Activated naive CD8-positive, alpha-beta T cell treated with anti-CD3 and anti-CD28 coated beads, Interleukin-2, amount 10 ng/mL, durations not matched to agents 7 days and 5 days (primary cell): ENCODE data around the gene LUC7L. TPM values are rescaled to one million over a fixed set of nuclear protein-coding genes. Genes with fewer than 3 reads are reported as not detected.

ENCODE experiments used
- ATAC-seq: fragments of 150-1000 bp; cut with Tn5 transposase; one replicate; pipeline ENCODE4 v1.10.0; 2021; ENCODE audit warnings: low read depth, moderate library complexity
- POLR2A ChIA-PET: fragments of 350-600 bp; sonication (Branson Sonifier 250); formaldehyde crosslinking; loops from one replicate; lab custom pipeline; 2021; ENCODE audit warnings: antibody characterized with exemption; lab: Charles Lee
- DNase-seq: peaks from one replicate; pipeline ENCODE4 v3.0.0; 2021
- H3K27ac Mint-ChIP-seq: one replicate; pipeline ENCODE4 v1.8.0; 2022; ENCODE audit warnings: mild to moderate bottlenecking, mixed read lengths
- H3K27me3 Mint-ChIP-seq: one replicate; pipeline ENCODE4 v1.8.0; 2022; ENCODE audit warnings: mild to moderate bottlenecking, moderate library complexity, mixed read lengths
- H3K36me3 Mint-ChIP-seq: one replicate; pipeline ENCODE4 v1.8.0; 2021; ENCODE audit warnings: mild to moderate bottlenecking, mixed read lengths
- H3K4me1 Mint-ChIP-seq: one replicate; pipeline ENCODE4 v1.8.0; 2021; ENCODE audit warnings: mixed read lengths
- H3K4me3 Mint-ChIP-seq: one replicate; pipeline ENCODE4 v1.8.0; 2022; ENCODE audit warnings: mild to moderate bottlenecking, moderate library complexity, mixed read lengths
- H3K9me3 Mint-ChIP-seq: one replicate; pipeline ENCODE4 v1.8.0; 2021; ENCODE audit warnings: mixed read lengths
- total RNA-seq, 2 experiments: library from RNA; stranded (reverse); gene quantifications; one replicate each; pipeline ENCODE4 v1.2.3, GENCODE V29; 2021

LUC7L gene
- total RNA-seq, 2 experiments from 2014 or later = 83.8 to 86.2 TPM

DNA sequence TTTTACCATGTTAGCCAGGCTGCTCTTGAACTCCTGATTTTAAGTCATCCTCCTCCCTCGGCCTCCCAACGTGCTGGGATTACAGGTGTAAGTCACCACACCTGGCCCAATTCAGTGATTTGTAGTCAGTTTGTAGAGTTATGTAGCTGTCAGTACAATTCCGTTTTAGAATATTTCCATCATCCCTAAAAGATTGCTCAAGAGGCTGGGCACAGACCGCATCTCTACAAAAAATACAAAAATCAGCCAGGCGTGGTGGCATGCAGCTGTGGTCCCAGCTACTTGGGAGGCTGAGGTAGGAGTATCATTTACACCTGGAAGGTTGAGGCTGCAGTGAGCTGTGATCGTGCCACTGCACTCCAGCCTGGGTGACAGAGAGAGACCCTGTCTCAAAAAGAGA lies 25.9 kb upstream of the LUC7L start:
- POLR2A ChIA-PET = no interaction called here
- Mint-ChIP-seq H3K4me3 (no peak overlapping the region), H3K9me3 (no peaks in the 10 kb centered on the region), H3K27me3 (no peaks in the 10 kb centered on the region), H3K4me1 (peaks cover 25% of the 10 kb centered on the region), H3K36me3 (peaks cover 3% of the 10 kb centered on the region), H3K27ac (no peak overlapping the region)
- ATAC-seq (no peak), DNase-seq (no peak)

DNA sequence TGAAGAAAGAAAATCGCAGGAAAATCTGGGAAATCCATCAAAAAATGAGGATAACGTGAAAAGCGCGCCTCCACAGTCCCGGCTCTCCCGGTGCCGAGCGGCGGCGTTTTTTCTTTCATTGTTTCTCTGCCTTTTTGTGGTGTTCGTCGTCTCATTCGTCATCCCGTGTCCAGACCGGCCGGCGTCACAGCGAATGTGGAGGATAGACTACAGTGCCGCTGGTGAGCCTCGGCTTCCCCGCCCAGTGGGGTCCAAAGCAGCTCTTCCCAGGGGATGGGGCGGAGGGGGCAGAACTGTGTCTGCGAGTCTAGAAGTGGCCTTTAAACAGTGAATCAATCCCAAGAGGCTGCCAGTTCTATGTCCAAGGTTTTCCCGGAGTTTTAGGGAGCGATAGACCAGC lies 25.2 kb upstream of the LUC7L start:
- Mint-ChIP-seq H3K27ac (peak overlapping the region; percentile 13), H3K4me3 (no peak overlapping the region), H3K9me3 (no peaks in the 10 kb centered on the region), H3K36me3 (peaks cover 3% of the 10 kb centered on the region), H3K4me1 (peaks cover 26% of the 10 kb centered on the region), H3K27me3 (no peaks in the 10 kb centered on the region)
- DNase-seq (no peak), ATAC-seq (no peak)
- POLR2A ChIA-PET = interaction anchor here (0.6 to 2.2 kb wide), 3 partner anchors 19 to 98 kb away, joined by 4 to 12 read pairs (median 6); partner anchors contain the start of gene FAM234A

DNA sequence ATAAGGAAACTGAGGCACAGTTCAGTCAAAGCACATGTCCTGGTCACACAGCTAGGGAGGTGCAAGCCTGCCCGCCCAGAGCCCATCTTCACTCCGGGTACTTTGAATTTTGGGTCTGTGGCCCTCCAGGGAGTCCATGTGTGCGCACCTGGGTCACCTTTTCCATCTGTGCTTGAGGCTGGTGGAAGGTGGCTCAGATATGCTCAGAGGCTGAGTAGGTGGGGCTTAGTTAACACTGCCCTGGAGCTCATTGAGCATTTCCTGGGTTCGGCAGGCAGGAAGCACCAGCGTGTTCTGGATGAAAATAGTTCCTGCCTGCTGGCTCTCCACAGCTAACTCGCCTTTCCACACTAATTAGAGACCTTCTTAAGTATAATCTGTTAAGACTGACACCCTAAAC lies 24.6 kb upstream of the LUC7L start:
- no peak for DNase-seq
- peak overlapping the region; percentile 56 for H3K4me3 Mint-ChIP-seq
- POLR2A ChIA-PET = interaction anchor here (0.6 to 2.2 kb wide), 3 partner anchors 19 to 98 kb away, joined by 4 to 12 read pairs (median 6); partner anchors contain the start of gene FAM234A

DNA sequence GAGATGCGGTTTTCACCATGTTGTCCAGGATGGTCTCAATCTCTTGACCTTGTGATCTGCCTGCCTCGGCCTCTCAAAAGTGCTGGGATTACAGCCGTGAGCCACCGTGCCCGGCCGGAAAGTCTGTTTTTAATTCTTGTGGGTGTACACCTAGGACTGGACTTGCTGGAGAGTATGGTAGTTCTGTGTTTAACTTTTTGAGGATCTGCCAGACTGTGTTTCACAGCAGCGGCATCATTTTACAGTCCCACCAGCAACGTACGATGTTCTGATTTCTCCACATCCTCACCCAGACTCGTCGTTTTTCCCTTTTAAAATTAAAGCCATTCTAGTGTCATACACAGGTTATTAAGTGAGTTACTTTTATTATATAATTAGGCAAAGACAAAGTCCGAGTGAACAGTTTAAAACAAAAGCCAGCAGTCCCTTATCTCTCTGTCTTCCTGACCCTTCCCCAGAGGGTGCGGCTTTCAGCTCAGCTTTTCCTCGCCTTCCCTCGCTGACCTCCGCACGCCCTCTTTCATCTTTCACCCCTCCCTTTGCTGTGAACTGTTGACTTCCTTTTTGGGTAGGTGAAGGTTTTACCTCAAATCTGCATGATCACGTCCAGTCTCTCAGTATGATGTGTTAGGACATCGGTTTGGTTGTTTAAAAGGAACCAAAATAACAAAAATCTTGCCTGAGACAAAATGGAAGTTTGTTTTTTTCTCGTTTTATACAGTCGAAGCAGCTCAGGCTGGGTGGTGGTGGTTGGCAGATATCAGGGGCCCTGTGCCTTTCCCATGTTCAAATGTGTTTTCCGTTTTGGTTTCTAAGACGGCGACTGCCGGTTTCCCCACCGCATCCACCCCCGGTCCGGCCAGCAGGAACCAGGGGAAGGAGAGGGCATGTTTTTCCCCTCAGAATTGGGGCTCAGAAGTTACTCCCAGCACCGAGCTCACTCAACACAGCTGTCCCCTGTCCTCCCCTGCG lies 23.4 kb upstream of the LUC7L start:
- POLR2A ChIA-PET = interaction anchor here (2.2 kb wide), 1 partner anchor 17 kb away, joined by 12 read pairs; the partner anchor contains the start of gene FAM234A
- no peaks in the 10 kb centered on the region for H3K27me3 Mint-ChIP-seq
- H3K4me1 Mint-ChIP-seq = peaks cover 26% of the 10 kb centered on the region
- H3K4me3 Mint-ChIP-seq = peak overlapping the region; percentile 87
- DNase-seq = no peak
- H3K27ac Mint-ChIP-seq = peak overlapping the region; percentile 89
- H3K9me3 Mint-ChIP-seq = no peaks in the 10 kb centered on the region
- peaks cover 3% of the 10 kb centered on the region for H3K36me3 Mint-ChIP-seq
- peak; percentile 73 for ATAC-seq

More for the DNA sequence above, 24.6 kb upstream of the LUC7L start:
- peaks cover 26% of the 10 kb centered on the region for H3K4me1 Mint-ChIP-seq
- H3K27ac Mint-ChIP-seq = no peak overlapping the region
- H3K27me3 Mint-ChIP-seq = no peaks in the 10 kb centered on the region
- peak; percentile 71 for ATAC-seq
- no peaks in the 10 kb centered on the region for H3K9me3 Mint-ChIP-seq
- H3K36me3 Mint-ChIP-seq = peaks cover 3% of the 10 kb centered on the region

DNA sequence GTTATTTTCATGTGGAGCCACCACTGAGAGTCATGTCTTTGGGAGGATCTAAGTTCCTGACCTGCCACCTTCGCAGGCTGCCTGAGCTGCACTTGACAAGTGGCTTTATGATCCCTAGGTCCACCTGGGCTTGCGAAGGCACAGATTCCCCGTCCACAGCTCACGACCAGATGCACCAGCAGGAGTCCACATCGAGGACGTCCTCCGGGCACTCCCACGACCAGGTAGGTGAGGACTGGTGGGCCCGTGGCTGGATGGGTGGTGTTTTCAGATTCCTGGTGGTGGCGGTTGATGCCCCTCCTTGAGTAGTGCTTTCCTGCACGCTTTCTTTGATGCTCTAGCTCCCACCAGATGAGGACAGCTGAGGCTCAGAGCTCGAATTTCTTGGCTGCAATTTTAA lies 20.2 kb upstream of the LUC7L start:
- H3K4me1 Mint-ChIP-seq = peaks cover 22% of the 10 kb centered on the region
- POLR2A ChIA-PET = no interaction called here
- no peaks in the 10 kb centered on the region for H3K36me3 Mint-ChIP-seq
- H3K9me3 Mint-ChIP-seq = no peaks in the 10 kb centered on the region
- no peak overlapping the region for H3K27ac Mint-ChIP-seq
- no peaks in the 10 kb centered on the region for H3K27me3 Mint-ChIP-seq
- H3K4me3 Mint-ChIP-seq = no peak overlapping the region
- ATAC-seq (no peak), DNase-seq (no peak)

DNA sequence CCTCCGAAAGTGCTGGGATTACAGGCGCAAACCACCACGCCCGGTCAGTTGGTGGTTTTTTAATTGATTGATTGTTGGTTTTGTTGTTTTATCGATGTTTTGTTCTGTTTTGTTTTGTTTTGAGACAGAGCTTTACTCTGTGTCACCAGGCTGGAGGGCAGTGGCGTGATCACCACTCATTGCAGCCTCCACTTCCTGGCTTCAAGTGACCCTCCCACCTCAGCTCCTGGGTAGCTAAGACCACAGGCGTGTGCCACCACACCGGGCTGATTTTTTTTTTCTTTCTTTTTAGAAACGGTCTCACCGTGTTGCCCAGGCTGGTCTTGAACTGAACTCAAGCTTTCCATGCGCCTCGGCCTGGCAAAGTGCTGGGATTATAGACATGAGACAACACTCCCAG lies 17.8 kb upstream of the LUC7L start:
- POLR2A ChIA-PET = no interaction called here
- ATAC-seq = no peak
- Mint-ChIP-seq H3K27ac (no peak overlapping the region), H3K27me3 (no peaks in the 10 kb centered on the region), H3K36me3 (no peaks in the 10 kb centered on the region), H3K9me3 (no peaks in the 10 kb centered on the region), H3K4me1 (peaks cover 5% of the 10 kb centered on the region), H3K4me3 (no peak overlapping the region)
- no peak for DNase-seq

DNA sequence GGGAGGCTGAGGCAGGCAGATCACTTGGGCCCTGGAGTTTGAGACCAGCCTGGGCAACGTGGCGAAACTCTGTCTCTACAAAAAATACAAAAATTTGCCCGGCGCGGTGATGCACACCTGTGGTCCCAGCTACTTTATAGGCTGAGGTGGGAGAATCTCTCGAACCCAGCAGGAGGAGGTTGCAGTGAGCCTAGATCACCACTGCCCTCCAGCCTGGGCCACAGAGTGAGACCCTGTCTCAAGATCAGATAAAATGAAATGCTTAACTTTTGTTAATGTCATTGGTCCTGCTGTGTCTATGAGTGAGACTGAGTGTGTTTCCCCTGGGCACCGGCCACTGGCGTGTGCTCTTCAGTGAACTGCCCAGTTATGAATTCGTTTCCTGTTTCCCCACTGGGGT lies 15.9 kb upstream of the LUC7L start:
- no peaks in the 10 kb centered on the region for H3K36me3 Mint-ChIP-seq
- no peaks in the 10 kb centered on the region for H3K4me1 Mint-ChIP-seq
- no peak overlapping the region for H3K27ac Mint-ChIP-seq
- H3K9me3 Mint-ChIP-seq = no peaks in the 10 kb centered on the region
- no peaks in the 10 kb centered on the region for H3K27me3 Mint-ChIP-seq
- DNase-seq = no peak
- no peak overlapping the region for H3K4me3 Mint-ChIP-seq
- POLR2A ChIA-PET = no interaction called here
- no peak for ATAC-seq

DNA sequence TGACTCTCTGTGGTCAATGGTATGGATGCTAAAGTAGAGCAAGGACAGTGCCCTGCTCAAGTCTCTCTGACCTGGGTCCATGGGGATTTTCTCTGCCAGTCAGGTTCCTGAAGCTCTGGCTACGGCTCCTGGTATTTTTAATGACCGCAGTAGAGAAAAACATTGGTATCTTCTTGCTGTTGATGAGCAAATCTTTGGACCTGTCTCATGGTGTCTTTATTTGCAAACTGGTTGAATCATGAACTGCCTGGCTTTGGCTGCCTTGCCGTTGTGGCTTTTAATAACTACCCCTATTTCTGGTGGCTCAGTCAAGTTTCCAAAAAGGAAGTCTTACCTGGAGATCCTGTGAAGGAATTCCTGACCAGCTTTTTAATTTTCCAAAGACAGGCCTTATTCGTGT lies 14.1 kb upstream of the LUC7L start:
- ATAC-seq (no peak), DNase-seq (no peak)
- no peak overlapping the region for H3K27ac Mint-ChIP-seq
- no peaks in the 10 kb centered on the region for H3K36me3 Mint-ChIP-seq
- H3K4me1 Mint-ChIP-seq = peaks cover 3% of the 10 kb centered on the region
- no peaks in the 10 kb centered on the region for H3K27me3 Mint-ChIP-seq
- H3K4me3 Mint-ChIP-seq = no peak overlapping the region
- POLR2A ChIA-PET = interaction anchor here (1.8 kb wide), 1 partner anchor 15 kb away, joined by 10 read pairs; the partner anchor contains the start of gene LUC7L
- no peaks in the 10 kb centered on the region for H3K9me3 Mint-ChIP-seq

DNA sequence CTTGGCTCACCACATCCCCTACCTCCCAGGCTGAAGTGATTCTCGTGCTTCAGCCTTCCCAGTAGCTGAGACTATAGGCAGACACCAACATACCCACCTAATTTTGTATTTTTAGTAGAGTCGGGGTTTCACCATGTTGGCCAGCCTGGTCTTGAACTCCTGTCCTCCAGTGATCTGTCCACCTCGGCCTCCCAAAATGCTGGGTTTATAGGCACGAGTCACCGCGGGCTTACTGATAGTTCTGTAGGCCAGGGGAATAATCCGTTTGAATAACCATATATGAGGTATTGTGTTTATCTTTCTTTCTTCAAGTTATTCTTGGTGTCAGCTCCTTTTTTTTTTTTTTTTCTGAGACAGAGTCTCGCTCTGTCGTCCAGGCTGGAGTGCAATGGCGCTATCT lies 13.0 kb upstream of the LUC7L start:
- no peak overlapping the region for H3K27ac Mint-ChIP-seq
- POLR2A ChIA-PET = interaction anchor here (0.5 to 1.8 kb wide), 2 partner anchors 13 to 42 kb away, joined by 5 to 10 read pairs; partner anchors contain the start of gene LUC7L
- no peak overlapping the region for H3K4me3 Mint-ChIP-seq

DNA sequence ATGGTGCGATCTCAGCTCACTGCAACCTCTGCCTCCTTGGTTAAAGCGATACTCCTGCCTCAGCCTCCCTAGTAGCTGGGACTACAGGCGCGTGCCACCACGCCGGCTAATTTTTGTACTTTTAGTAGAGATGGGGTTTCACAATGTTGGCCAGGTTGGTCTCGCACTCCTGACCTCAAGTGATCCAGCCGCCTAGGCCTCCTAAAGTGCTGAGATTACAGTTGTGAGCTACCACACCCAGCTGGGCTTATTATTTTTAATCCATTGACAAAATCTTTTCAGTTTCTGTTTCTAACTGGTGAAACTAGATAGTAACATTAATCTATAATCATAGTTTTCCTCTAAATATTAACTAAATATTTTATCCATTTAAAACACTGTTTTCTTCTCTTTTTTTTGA lies 11.3 kb upstream of the LUC7L start:
- POLR2A ChIA-PET = interaction anchor here (0.6 kb wide), 1 partner anchor 20 kb away, joined by 5 read pairs; no protein-coding TSS in a partner anchor
- Mint-ChIP-seq H3K9me3 (no peaks in the 10 kb centered on the region), H3K27me3 (peaks cover 2% of the 10 kb centered on the region), H3K4me3 (no peak overlapping the region), H3K27ac (no peak overlapping the region), H3K36me3 (peaks cover 1% of the 10 kb centered on the region), H3K4me1 (peaks cover 4% of the 10 kb centered on the region)
- DNase-seq (no peak), ATAC-seq (no peak)

More for the DNA sequence above, 13.0 kb upstream of the LUC7L start:
- Mint-ChIP-seq H3K36me3 (no peaks in the 10 kb centered on the region), H3K4me1 (peaks cover 3% of the 10 kb centered on the region), H3K27me3 (peaks cover 2% of the 10 kb centered on the region), H3K9me3 (no peaks in the 10 kb centered on the region)
- DNase-seq (no peak), ATAC-seq (no peak)

DNA sequence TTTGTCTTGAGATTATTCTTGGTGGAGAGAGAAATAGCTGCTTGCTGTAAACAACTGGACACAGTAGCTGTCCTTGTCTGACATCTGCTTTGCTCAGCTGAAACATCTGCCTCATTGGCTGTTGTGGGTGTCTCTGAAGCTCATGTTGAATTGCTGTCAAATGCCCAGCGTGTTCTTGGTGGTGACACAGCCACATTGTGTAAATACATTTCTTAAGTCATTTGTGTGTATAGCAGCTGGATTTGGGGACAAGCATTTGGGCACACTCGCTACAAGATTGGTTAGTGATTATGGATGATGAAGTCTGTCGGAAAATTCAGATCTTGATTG lies 10.7 kb upstream of the LUC7L start:
- Mint-ChIP-seq H3K4me3 (no peak overlapping the region), H3K27ac (no peak overlapping the region), H3K9me3 (no peaks in the 10 kb centered on the region), H3K36me3 (peaks cover 1% of the 10 kb centered on the region), H3K27me3 (peaks cover 2% of the 10 kb centered on the region), H3K4me1 (peaks cover 10% of the 10 kb centered on the region)
- ATAC-seq = no peak
- POLR2A ChIA-PET = interaction anchor here (0.6 kb wide), 1 partner anchor 19 kb away, joined by 5 read pairs; no protein-coding TSS in a partner anchor
- DNase-seq = no peak

DNA sequence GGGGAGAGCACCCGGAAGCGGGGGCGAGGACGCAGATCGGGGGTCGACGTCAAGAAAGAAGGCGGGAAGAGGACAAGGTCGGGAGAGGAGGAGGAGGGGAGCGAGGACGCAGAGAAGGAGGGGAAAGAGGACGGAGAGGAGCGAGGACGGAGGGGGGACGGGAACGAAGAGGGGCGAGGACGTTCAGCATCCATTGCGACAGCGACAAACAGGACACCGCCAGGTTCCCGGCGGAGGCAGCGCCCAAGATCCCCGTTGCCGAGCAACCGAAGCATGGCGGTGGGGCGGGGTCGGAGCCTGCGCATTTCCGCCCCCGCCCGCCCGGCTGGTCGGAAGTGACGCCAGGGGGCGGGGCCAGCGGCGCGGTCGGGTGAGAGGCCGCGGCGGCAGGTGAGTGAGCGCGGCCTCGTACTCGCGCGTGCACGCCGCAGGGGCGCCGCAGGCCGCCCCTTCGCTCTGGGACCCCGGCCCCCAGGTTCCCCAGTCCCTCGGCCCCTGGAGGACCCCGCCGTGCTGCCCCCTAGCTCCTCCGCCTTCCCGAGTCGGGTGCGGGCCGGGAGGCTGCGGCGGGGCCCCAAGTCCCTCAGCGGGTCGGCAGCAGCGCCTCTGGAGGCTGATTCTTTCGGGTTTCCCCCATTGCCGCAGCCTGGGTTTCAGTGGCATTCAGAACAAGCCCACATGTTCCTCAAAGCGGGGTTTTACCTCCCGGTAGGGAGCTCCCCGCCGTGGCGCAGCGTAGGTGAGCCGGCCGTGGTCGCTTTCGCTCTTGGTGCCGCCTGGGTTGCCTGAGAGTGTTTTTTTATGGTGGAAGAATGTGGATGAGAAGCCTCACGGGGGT lies 5.4 kb upstream of the LUC7L start, which contains the start of gene FAM234A:
FAM234A (plus strand) TSS at position 354 of the 838 bp plus-strand sequence. CDS start 19,593 bp downstream, outside the sequence.
- H3K4me1 Mint-ChIP-seq = peaks cover 14% of the 10 kb centered on the region
- peaks cover 1% of the 10 kb centered on the region for H3K36me3 Mint-ChIP-seq
- POLR2A ChIA-PET = interaction anchor here (0.6 to 1.8 kb wide), 6 partner anchors 19 to 150 kb away, joined by 3 to 12 read pairs (median 4); partner anchors contain the start of gene AXIN1
- H3K27me3 Mint-ChIP-seq = peaks cover 2% of the 10 kb centered on the region
- peak within 1 kb of the TSS; percentile 96 for H3K4me3 Mint-ChIP-seq
- ATAC-seq = peak; percentile 84
- no peaks in the 10 kb centered on the region for H3K9me3 Mint-ChIP-seq
- peak; percentile 99 for DNase-seq
- H3K27ac Mint-ChIP-seq = peak within 1 kb of the TSS; percentile 98

DNA sequence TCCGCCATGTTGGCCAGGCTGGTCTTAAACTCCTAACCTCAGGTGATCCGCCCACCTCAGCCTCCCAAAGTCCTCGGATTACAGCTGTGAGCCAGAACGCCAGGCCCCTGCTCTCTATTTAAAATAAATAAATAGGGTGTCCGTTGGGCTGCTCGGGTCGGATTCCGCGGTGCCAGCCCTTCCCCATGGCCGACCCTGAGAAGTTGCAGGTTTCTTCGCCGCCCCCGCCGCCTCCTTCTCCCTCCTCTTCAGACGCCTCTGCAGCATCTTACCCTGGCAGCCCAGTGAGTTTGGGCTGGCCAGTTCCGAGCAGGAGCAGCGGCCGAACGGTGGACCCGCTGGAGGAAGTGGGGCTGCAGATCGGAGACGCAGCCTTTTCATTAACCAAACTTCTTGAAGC lies 1.7 kb upstream of the LUC7L start:
- Mint-ChIP-seq H3K27me3 (no peaks in the 10 kb centered on the region), H3K4me1 (peaks cover 28% of the 10 kb centered on the region), H3K27ac (no peak overlapping the region), H3K9me3 (no peaks in the 10 kb centered on the region), H3K4me3 (no peak overlapping the region), H3K36me3 (peaks cover 3% of the 10 kb centered on the region)
- no peak for ATAC-seq
- POLR2A ChIA-PET = no interaction called here
- DNase-seq = no peak
